GM12878 (cell line): Measurements from ENCODE around the gene YIPF6. TPM values are rescaled to one million over a fixed set of nuclear protein-coding genes. Genes with fewer than 3 reads are reported as not detected.

Experiments used
- ATAC-seq: fragments of 200-7000 bp; cut with Tn5 transposase; 3 replicates; pipeline ENCODE4 v1.9.1; 2020; ENCODE audit warnings: mild to moderate bottlenecking, moderate library complexity
- BruUV-seq: library from RNA; stranded (reverse); fragments of 400-500 nt; replicated peaks from 2 replicates; lab custom pipeline; 2021; lab: Mats Ljungman, UMichigan
- CTCF ChIA-PET: fragments of 300-600 bp; sonication (Branson Sonifier 250); formaldehyde crosslinking; extraction: SDS; loops from one replicate; lab custom pipeline; 2021; ENCODE audit warnings: inconsistent platforms; lab: Yijun Ruan, JAX
- POLR2A ChIA-PET: fragments of 350-600 bp; formaldehyde crosslinking; extraction: SDS; loops from one replicate; lab custom pipeline; 2021; ENCODE audit warnings: inconsistent platforms; lab: Charles Lee
- RAD21 ChIA-PET: fragments of 300-600 bp; sonication (Branson Sonifier 250); formaldehyde crosslinking; loops from one replicate; lab custom pipeline; 2023; ENCODE audit warnings: antibody characterized with exemption; ENCODE audit not compliant: unreplicated experiment; lab: Charles Lee
- SMC1A ChIA-PET: fragments of 300-600 bp; sonication (Branson Sonifier 250); formaldehyde crosslinking; loops from one replicate; lab custom pipeline; 2023; ENCODE audit not compliant: unreplicated experiment, uncharacterized antibody; lab: Charles Lee
- DNase-seq: peaks from one replicate; pipeline ENCODE4 v3.0.0-alpha.2; 2011; ENCODE audit warnings: low read depth, low spot score
- FAIRE-seq: peaks from 3 replicates; lab custom pipeline; 2011; peaks lifted over from hg19 to GRCh38; lab: Jason Lieb, UNC
- H2AFZ ChIP-seq: 2 replicates; pipeline ENCODE4 v1.6.0; 2011; ENCODE audit warnings: low read depth, low read length, control low read depth; ENCODE audit not compliant: control insufficient read depth
- H3K27ac ChIP-seq: 2 replicates; pipeline ENCODE4 v1.5.1; 2011; ENCODE audit warnings: control low read depth; ENCODE audit not compliant: control insufficient read depth, insufficient read depth
- H3K27me3 ChIP-seq, 2 experiments: replicated peaks in 1 of 2; 2 replicates each; pipeline versions ENCODE4 v1.6.0 to v1.6.1; 2011; ENCODE audit warnings: low read length in 1 of 2; ENCODE audit not compliant: control insufficient read depth in 2 of 2, insufficient read depth in 2 of 2
- H3K36me3 ChIP-seq, 2 experiments: 2 replicates each; pipeline ENCODE4 v1.5.1; 2011; ENCODE audit warnings: low read length in 1 of 2; ENCODE audit not compliant: control insufficient read depth in 2 of 2, insufficient read depth in 2 of 2
- H3K4me1 ChIP-seq: 2 replicates; pipeline ENCODE4 v1.6.1; 2011; ENCODE audit warnings: mild to moderate bottlenecking, low read length, moderate library complexity, mixed read lengths; ENCODE audit not compliant: control insufficient read depth, insufficient read depth
- H3K4me2 ChIP-seq: 2 replicates; pipeline ENCODE4 v1.6.0; 2011; ENCODE audit warnings: control low read depth; ENCODE audit not compliant: control insufficient read depth, insufficient read depth
- H3K4me3 ChIP-seq: fragments of 200-600 bp; sonication (generic); 2 replicates; pipeline ENCODE4 v1.5.1; 2016
- H3K79me2 ChIP-seq: 2 replicates; pipeline ENCODE4 v1.6.0; 2011; ENCODE audit warnings: low read length; ENCODE audit not compliant: control insufficient read depth, insufficient read depth
- H3K9ac ChIP-seq: 2 replicates; pipeline ENCODE4 v1.8.0; 2011; ENCODE audit warnings: low read length, control low read depth, mixed read lengths; ENCODE audit not compliant: control insufficient read depth, insufficient read depth
- H3K9me3 ChIP-seq: replicated peaks from 3 replicates; pipeline ENCODE4 v1.5.1; 2011; ENCODE audit warnings: mild to moderate bottlenecking, low read length; ENCODE audit not compliant: control insufficient read depth, insufficient read depth
- H4K20me1 ChIP-seq: 2 replicates; pipeline ENCODE4 v1.6.0; 2011; ENCODE audit not compliant: control insufficient read depth, insufficient read depth
- ATF3 ChIP-seq: IDR thresholded peaks from 2 replicates; pipeline ENCODE4 v1.6.1; 2011; ENCODE audit warnings: low read depth, mild to moderate bottlenecking, low read length, moderate library complexity, borderline replicate concordance; ENCODE audit errors: extremely low read depth
- BHLHE40 ChIP-seq, 2 experiments: fragments of 450-650 bp in 1 of 2; IDR thresholded peaks; 2 replicates each; pipeline ENCODE4 v1.6.1; 2011 to 2017; ENCODE audit warnings: low read depth in 2 of 2, borderline replicate concordance in 1 of 2, improper control_type of control experiment in 1 of 2, low read length in 1 of 2, mild to moderate bottlenecking in 1 of 2
- CBX3 ChIP-seq: fragments of 200-600 bp; sonication (generic); IDR thresholded peaks from 2 replicates; pipeline ENCODE4 v1.6.1; 2016; ENCODE audit warnings: low read depth, borderline replicate concordance
- CREB1 ChIP-seq: IDR thresholded peaks from 2 replicates; pipeline ENCODE4 v1.6.1; 2012; ENCODE audit warnings: low read depth, mild to moderate bottlenecking, inconsistent platforms
- MLLT1 ChIP-seq: fragments of 450-650 bp; IDR thresholded peaks from 2 replicates; pipeline ENCODE4 v1.6.1; 2016; ENCODE audit warnings: mild to moderate bottlenecking
- MYB ChIP-seq: fragments of 150-350 bp; IDR thresholded peaks from 2 replicates; pipeline ENCODE4 v1.6.1; 2014; ENCODE audit warnings: mild to moderate bottlenecking, low read depth, low read length, borderline replicate concordance
- POLR2AphosphoS2 ChIP-seq: IDR thresholded peaks from 2 replicates; pipeline ENCODE4 v1.6.1; 2011; ENCODE audit warnings: low read depth, mild to moderate bottlenecking, low read length, improper control_type of control experiment, moderate library complexity
- POLR2AphosphoS5 ChIP-seq: IDR thresholded peaks from 2 replicates; pipeline ENCODE4 v1.6.1; 2011; ENCODE audit warnings: mild to moderate bottlenecking, low read length, inconsistent platforms
- POU2F2 ChIP-seq: IDR thresholded peaks from 3 replicates; pipeline ENCODE4 v1.6.1; 2011; ENCODE audit warnings: low read depth, mild to moderate bottlenecking, low read length, borderline replicate concordance
- RAD21 ChIP-seq: IDR thresholded peaks from 2 replicates; pipeline ENCODE4 v1.6.1; 2011; ENCODE audit warnings: mild to moderate bottlenecking, low read depth, low read length, moderate library complexity; ENCODE audit not compliant: insufficient read depth
- RELB ChIP-seq: fragments of 450-650 bp; IDR thresholded peaks from 2 replicates; pipeline ENCODE4 v1.6.1; 2017; ENCODE audit warnings: low read depth, mild to moderate bottlenecking, moderate library complexity
- TBL1XR1 ChIP-seq: IDR thresholded peaks from 2 replicates; pipeline ENCODE4 v1.6.1; 2012; ENCODE audit warnings: low read depth, low read length, improper control_type of control experiment
- TCF12 ChIP-seq: IDR thresholded peaks from 2 replicates; pipeline ENCODE4 v1.6.1; 2011; ENCODE audit warnings: low read depth, mild to moderate bottlenecking, low read length
- WGBS: methylation state at CpG from one replicate; pipeline ENCODE4 v1.1.6; 2016; ENCODE audit warnings: low lambda C conversion rate; ENCODE audit not compliant: insufficient replicate concordance, insufficient coverage; ENCODE audit errors: missing lambda C conversion rate; 5-methylcytosine and 5-hydroxymethylcytosine counted together
- in situ Hi-C: fragments of 300-500 bp; cut with MboI; formaldehyde crosslinking; loops from 9 replicates; pipeline ENCODE4 v1.14.3; 2018; ENCODE audit warnings: mixed read lengths
- intact Hi-C: fragments of 100-400 bp; cut with micrococcal nuclease; formaldehyde crosslinking; loops from one replicate; pipeline ENCODE4 v1.14.2; 2022; ENCODE audit not compliant: unreplicated experiment
- polyA plus RNA-seq, 11 experiments: library from polyadenylated mRNA; depleted of rRNA in 4 of 11; unstranded in 6 of 11; stranded (reverse) in 5 of 11; fragments of >200 nt; fragmentation: Nextera tagmentation in 4 of 11; fragmentation: Illumina TruSeq in 1 of 11; extraction: Ambion mirVana in 4 of 11; extraction: Trizol in 1 of 11; gene quantifications; 1 replicate in 1 of 11; 2 replicates in 10 of 11; pipeline versions ENCODE4 v1.2.1 to v1.2.3, GENCODE V29; 2011 to 2016; ENCODE audit warnings: inconsistent platforms in 2 of 11, missing spikeins in 2 of 11, low read depth in 1 of 11
- total RNA-seq, 4 experiments: library from RNA; depleted of rRNA in 3 of 4; stranded (reverse); fragments of >200 nt in 3 of 4; fragmentation: Illumina TruSeq in 1 of 4; extraction: Trizol in 1 of 4; gene quantifications; 2 replicates each; pipeline versions ENCODE4 v1.2.1 to v1.2.3, GENCODE V29; 2013 to 2021

YIPF6 gene
- total and polyA plus RNA-seq, 10 of the 15 experiments (the other 5 are each of a cell fraction or from before 2014, with no cell fraction given): 5.9 to 23.1 (median 12.2) TPM

- ChIA-PET POLR2A (interaction anchor here (0.7 kb wide), 1 partner anchor 10 kb away, joined by 5 read pairs; no protein-coding TSS in a partner anchor), SMC1A (no interaction called here), RAD21 (no interaction called here), CTCF (no interaction called here)
- WGBS: 94% methylated on average over 2 of the region's 2 CpGs
- intact Hi-C loops (no loop called here), in situ Hi-C loops (no loop called here)
- Histone ChIP-seq H3K79me2 (no peaks in the 10 kb centered on the region), H4K20me1 (no peaks in the 10 kb centered on the region), H3K27me3 (no peaks in the 10 kb centered on the region), H3K9ac (no peak overlapping the region), H3K36me3 (no peaks in the 10 kb centered on the region), H3K4me2 (no peak overlapping the region), H3K9me3 (no peaks in the 10 kb centered on the region; the same call in 2 of the 3 replicates), H2AFZ (no peak overlapping the region), H3K4me3 (no peak overlapping the region), H3K4me1 (no peaks in the 10 kb centered on the region), H3K27ac (no peak overlapping the region)
- TF ChIP-seq POLR2AphosphoS2 (no peak), POU2F2 (no peak), CREB1 (no peak), POLR2AphosphoS5 (no peak), RELB (no peak), RAD21 (no peak)
- ATAC-seq (no peak), DNase-seq (no peak), FAIRE-seq (no peak)
- no TSS peak for BruUV-seq
Observed at GRCh38 chrX:68536884-68537283, 38.0 kb downstream of the YIPF6 start.

GRCh38 chrX:68550193-68550592 is 51.3 kb downstream of the YIPF6 start:
- DNase-seq: no peak
- TF ChIP-seq MYB (no peak), TCF12 (no peak), TBL1XR1 (no peak), CBX3 (no peak), ATF3 (no peak), BHLHE40 (IDR thresholded peaks at IDR 0.05; ENCODE audit: borderline replicate concordance in 1 of 2, low read depth in 2 of 2, low read length in 1 of 2) (no peak), MLLT1 (no peak)

More at GRCh38 chrX:68550193-68550592, 51.3 kb downstream of the YIPF6 start:
- Histone ChIP-seq H3K79me2 (no peaks in the 10 kb centered on the region), H2AFZ (no peak overlapping the region), H3K4me2 (no peak overlapping the region), H3K27me3 (no peaks in the 10 kb centered on the region), H3K36me3 (no peaks in the 10 kb centered on the region), H3K9me3 (no peaks in the 10 kb centered on the region), H4K20me1 (no peaks in the 10 kb centered on the region), H3K4me1 (no peaks in the 10 kb centered on the region), H3K9ac (no peak overlapping the region), H3K4me3 (no peak overlapping the region), H3K27ac (no peak overlapping the region)
- 68% methylated on average over 3 of the region's 3 CpGs for WGBS
- in situ Hi-C loops (no loop called here), intact Hi-C loops (no loop called here)
- no TSS peak for BruUV-seq
- SMC1A ChIA-PET: interaction anchor here (0.9 to 1.0 kb wide), 2 partner anchors 14 to 43 kb away, joined by 3 to 4 read pairs; no protein-coding TSS in a partner anchor
- FAIRE-seq (no peak), ATAC-seq (no peak)
- POLR2A ChIA-PET: interaction anchor here (0.6 kb wide), 1 partner anchor 13 kb away, joined by 3 read pairs; no protein-coding TSS in a partner anchor
- RAD21 ChIA-PET: no interaction called here
- CTCF ChIA-PET: no interaction called here
